Fibroblast of skin of left biceps (primary cell): ENCODE data around the gene ANKS1B.

Experiments used
- DNase-seq, 2 experiments: peaks; one replicate each; pipeline ENCODE4 v3.0.0-alpha.2; 2013; ENCODE audit warnings: low read depth in 2 of 2

ANKS1B gene

DNA sequence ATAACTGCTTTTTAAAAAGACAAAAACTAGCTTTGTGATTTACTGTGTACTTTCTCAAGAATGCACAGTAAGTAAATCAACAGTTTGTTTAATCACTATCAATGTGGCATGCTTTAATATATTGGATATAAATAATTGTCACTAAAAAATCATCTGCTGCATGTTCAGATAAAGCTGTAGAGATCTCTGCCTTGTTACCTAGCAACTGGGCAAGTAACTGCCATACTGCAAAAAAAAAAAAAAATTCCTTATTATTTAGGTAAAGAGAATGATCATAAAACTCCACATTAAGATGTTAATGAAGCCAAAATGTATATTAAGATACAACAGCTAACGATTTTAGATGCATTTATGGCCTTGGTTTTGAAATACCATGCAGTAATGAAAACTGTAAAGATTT is 1102.2 kb downstream of the ANKS1B start:
- DNase-seq, result no peak

DNA sequence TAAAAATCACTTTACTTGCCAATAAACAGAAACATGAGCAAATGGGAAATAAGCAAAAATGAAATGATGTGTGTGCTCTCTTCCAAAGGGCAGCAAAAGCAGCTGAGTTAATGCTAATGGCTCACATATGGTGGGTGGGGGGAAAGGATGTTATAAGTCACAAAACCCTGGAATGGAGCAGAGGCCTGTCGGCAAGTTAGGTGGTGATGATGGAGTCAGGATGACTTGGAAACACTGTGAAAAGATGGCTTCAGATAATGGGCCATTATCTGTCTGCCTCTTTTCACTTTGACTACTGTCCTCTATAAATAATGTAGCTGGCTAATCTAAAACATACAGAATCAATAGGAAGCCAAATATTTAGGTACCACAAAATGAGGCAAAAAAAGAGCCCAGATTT is 1111.0 kb downstream of the ANKS1B start:
- no peak for DNase-seq

DNA sequence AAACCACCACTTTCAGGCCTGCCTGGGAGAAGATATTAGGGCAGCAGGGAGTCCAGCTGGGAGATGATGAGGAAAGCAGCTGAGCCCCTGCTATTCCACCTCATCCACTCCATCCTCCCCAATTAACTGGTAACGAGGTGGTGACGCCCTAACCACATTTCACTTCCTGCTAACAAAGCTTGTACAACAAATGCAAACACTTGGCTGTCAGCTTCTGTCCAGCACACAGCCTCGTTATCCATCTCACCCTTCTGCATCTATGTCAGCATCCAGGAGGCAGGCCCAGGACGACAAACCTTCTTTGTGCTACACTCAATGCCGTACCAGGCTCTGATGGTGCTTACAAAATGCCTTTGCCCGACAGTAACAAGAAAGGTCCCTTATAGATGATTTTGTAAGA is 1114.2 kb downstream of the ANKS1B start:
- no peak for DNase-seq

DNA sequence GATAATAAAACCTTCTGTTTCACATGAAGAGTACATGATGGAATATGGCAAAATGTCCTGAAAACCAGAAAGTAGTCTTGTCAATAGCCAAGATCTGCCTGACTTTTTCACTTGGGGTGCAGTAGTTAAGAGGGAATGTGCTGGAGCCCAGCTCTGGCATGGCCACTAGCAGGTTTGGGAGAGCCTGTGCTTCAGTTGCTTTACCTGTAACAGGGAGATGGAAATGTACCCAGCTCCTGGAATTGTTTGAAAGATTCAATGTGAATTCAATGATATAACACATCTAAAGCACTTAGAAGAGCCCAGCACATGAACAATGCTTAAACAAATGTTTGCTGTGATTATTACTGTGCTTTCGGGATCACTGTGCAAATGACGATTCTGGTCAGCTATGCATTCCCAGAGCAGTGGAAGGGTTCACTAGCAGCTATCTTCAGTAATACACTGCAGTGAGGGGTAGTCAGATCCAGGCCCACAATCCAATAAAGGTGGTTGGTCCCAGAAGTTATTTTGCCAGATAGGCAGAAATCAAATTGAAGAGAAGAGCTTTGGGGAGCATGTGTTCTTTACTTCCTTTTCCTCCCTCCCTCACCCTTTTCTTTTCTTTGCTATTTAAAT is 1114.7 kb downstream of the ANKS1B start:
- DNase-seq, result no peak

DNA sequence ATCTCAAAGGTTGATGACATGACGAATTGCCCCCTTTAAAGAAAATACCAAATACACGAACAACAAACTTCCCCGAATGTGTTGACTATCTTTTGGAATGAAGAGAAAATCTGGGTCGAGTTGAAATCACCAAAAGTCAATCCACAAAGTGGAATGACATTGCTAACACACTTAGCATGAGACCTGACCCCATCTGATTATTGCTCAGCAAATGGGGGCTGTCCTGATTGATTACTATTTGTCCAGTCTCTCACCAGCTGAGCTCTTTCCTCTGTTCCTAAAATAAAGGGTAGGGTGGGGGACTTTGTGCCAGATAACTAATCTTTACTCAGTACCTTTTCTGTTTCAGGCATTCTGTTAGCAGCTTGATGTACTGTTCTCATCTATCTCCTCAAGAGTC is 1116.2 kb downstream of the ANKS1B start:
- no peak for DNase-seq

DNA sequence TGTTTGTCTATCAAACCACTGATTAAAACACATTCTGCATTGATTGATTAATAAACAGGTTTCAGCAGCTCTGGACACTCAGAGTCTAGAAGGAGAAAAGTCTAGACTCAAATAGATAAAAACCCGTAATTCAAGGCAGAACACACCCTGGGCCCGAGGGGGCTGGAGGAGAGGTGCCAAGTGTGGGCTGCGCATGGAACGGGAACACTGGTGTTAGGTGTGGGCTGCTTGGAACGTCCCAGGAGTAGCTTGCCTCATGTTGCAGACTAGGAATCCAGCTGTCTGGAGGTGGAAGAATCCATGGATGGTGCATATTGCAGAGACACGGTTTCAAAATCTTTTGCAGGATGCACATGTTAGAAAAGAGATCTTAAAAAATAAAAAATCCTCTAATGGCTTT is 1116.7 kb downstream of the ANKS1B start:
- DNase-seq, result no peak

DNA sequence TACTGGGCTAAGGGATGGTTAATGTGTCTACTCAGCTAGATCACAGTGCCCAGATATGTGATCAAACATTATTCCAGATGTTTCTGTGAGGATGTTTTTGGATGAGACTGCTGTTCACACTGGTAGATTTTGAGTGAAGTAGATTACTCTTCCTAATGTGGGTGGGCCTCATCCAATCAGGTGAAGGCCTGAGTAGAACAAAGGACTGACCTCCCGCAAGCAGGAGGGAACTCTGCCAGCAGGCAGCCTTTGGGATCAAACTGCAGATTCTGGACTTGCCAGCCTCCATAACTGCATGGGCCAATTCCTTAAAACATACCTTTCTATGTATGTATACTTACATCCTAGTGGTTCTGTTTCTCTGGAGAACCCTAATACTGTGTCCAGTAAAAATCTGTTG is 1120.4 kb downstream of the ANKS1B start:
- no peak for DNase-seq

DNA sequence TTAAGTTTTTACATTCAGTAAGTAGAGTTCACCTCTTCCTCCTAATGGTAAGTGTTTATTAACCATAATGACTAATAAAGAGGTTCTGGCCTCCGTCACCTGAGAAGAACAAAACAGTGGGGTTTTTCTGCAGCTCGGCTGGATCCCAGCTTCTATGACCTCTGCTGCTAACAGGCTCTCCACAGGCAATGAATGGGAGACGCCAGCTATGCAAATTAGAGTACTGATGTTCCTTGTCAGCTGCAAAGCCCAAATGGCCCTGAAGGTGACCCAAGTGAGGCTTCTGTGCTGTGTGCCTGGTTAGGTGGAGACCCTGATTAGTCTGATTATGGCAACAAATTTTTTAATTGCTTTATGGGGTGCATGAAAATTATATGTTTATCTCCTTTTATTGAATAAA is 1121.6 kb downstream of the ANKS1B start:
- DNase-seq, result no peak

DNA sequence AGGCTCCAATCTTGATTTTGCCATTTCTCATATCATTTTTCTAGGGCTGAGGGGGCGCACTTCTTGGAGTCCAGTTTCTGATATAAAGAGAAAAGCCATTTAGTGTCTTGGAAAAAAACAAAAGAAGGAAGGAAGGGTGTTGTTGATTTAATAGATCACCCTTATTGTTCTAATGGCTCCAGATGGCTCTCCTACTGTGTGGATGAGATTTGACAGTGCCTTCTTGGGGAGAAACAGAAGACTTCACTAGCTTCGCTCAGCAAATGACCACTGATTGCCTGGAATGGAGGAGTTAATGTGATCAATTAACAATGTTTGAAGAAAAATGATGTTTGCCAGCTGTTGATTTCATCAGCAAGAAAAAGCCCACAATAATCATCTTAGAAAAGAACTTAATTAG is 1123.5 kb downstream of the ANKS1B start:
- DNase-seq, result no peak

DNA sequence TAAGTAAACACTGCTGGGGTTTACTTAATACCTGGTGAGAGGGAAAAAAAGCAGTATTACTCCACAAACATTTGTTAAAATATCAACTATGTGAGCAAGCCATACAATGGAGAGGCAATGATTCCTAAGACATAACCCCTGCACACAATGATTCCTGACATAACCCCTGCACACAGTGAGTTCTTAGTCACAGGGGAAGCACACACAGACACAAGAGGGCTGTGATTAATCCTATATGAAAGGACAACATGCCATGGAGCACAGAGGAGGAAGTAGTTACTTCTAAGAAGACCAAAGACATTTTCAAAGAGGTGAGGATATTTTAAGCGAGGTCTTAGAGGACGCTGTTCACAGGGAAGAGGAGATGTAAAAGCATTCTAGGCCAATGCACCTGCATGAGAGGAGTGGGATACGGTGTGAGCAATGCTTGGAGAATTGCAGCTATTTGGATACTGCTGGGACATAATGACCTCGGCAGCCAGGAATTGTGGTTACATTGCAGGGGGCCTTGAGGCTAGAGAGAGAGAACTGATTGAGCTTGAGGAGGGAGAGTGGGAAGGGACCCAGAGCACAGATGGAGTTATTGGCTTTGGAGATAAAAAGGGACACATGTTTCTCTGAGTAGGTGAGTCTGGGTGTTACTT is 1127.7 kb downstream of the ANKS1B start:
- no peak for DNase-seq

DNA sequence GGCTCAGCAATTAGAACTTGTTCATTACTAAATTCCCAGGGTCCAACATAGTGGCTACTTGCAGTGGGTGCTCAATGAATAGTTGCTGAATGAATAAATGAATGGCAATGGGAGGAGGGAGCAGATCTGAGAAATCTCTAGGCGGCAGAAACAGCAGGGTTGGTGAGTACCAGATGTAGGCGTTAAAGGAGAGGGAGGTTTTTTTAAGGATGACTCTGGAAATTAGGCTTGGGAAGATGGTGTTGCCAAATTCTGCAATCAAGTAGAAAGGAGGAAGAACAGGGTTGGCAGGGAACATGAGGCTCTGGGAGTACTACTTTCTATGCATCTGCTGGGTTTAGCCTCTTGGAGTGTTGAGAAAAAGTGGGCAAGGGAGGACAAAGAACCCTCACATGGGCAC is 1132.6 kb downstream of the ANKS1B start:
- no peak for DNase-seq

DNA sequence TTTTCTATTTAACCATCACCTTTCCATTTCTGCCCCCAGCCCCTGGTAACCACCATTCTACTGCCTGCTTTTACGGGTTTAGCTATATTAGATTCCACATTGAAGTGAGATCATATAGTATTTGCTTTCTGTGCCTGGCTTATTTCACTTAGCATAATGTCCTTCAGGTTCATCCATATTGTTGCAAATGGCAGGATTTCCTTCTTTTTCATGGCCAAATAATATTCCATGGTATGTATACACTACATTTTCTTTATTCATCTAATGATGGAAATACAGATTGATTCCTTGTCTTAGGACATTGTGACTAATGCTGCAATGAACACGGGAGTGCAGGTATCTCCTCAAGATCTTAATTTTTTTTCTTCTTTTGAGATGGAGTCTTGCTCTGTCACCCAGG is 1137.5 kb downstream of the ANKS1B start:
- no peak for DNase-seq

DNA sequence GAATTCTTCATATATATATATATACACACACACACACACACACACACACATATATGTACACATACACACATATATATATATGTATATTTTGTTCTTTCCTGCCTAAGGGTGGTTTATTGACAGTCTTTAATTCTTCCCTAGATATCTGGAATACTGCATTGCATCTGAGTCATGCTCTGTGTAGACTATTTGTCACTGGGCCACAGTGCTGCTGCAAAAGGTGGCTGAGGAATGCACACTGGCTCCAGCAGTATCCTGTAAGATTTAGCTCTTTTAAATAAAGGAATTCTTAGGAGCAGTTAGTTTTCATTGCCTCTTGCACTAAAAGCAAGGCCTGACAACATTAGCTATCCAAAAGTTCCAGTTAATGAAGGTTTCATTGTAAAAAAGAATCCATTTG is 1138.8 kb downstream of the ANKS1B start:
- no peak for DNase-seq

DNA sequence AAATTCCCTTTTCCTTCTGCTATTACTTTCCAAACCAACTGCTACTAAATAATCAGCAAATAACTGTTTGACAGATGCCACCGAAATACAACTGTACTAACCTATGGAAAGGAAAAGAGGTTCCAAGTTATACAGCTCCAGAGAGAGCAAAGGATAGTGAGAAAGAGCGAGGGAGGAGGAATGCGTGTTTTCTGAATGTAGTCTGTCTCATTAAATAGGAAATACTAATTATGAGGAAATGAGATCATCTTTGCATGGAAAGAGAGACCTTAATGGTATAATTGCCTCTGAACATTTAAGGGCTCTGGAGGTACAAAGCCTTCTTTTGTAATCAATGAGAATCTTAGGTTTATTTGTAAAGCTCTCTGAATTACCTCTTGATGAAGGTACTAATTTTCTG is 1144.4 kb downstream of the ANKS1B start:
- no peak for DNase-seq

DNA sequence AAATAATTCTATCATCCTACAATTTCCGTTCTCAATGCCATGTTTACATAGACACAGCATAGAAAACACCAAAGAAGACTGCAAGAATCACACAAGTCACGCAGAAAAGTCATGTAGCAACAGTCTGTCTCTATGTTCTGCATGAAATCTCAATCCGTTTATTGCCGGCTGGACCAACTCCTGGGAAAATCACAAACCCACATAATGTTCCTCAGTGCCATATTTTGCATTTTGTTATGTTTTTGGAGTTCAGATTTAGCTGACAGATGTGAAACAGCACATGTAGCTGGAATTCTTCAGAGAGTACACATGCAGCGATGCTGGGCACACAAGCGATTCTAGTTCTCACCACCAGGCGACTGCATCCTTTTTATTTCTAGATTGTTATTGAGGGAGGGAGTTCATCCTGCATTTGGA is 1146.5 kb downstream of the ANKS1B start:
- DNase-seq, result no peak

DNA sequence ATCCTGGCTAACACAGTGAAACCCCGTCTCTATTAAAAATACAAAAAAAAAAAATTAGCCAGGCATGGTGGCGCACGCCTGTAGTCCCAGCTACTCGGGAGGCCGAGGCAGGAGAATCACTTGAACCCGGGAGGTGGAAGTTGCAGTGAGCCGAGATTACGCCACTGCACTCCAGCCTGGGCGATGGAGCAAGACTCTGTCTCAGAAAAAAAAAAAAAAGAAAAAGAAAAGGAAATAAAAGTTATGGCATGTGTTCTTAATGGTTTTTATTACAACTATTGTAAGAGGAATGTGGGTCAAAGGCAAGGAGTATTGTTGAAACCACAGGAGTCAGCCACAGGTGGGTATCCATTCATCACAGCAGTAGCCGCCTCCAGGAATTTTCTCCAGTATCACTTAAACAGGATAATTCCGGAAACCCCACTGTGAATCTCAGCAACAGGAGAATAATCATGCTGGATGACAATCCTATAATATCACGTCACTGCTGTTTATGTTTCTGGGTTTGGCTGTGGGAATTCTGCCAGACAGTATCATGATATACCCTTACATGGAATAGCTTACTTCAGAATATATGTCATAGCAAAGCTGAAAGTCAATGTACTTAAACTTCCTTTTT is 1147.5 kb downstream of the ANKS1B start:
- peak; percentile 55 to 57 for DNase-seq

DNA sequence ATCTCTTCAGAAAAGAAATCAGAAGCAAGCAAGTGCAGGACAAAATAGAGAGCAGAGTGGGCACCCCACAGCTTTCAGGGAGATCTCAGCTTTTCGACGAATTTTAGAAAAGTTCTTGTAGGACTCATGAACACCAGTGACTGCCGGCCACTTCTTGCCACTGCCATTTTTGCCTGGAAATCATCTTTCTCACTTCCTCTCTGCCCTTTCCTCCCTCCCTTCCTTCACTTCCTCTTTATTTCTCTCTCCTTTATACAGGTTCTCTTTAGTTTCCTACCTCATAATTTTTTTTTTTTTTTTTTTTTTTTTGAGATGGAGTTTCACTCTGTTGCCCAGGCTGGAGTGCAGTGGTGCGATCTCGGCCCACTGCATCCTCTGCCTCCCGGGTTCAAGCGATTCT is 1154.1 kb downstream of the ANKS1B start:
- DNase-seq, result no peak

DNA sequence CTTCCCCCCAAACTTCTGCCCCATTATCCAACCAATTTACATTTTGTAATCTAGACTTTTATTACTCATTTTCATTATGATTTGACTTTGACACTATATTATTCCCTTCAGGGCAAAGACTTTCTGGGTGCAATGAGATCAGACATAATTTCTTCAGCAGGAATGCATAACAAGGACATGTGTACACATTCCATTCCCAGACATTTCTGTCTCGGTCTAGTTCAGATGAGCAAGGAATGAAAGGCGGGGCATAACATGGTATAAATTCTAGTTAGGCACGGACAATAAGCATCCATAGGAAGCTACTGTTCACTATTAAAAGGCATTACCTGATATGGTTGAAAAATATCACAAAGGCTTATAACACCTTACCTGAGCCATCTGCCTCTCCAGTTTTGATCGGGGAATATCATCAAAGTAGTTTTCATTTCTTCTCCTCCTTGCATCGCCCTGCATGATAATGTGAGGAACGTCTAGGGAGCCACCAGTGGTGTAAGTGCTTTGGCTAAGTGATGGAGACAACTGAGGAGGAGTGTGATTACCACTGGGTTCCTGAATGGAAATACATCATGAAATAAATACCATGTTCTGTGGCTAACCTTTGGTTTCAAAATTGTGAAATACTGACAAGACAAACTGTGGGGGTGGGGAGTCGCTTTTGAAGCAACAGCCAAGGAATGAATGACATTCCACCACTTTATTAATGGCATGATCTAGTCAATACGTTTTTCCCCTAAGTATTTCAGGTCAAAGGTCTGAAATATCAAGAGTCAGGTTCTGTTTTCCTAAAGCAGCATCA is 1155.7 kb downstream of the ANKS1B start:
- no peak for DNase-seq

DNA sequence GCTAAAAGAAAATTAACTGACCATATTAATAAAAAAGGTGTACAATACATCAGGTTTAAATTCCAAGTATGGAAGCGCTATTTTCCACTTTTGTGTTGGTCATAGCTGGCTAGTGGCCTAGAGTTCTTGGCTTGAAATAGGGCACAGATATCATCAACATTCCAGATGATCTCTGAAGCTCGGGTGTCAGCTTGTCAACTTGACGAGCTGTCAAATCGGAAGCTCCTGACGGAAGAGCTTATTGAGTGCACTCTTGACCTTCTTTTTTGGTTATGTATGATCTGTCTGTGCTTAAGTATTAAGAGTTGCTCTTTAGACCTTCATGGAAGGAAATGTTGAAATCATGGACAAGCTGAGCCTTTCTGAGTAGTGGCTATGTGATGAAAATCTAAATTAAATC is 1161.7 kb downstream of the ANKS1B start:
- no peak for DNase-seq

DNA sequence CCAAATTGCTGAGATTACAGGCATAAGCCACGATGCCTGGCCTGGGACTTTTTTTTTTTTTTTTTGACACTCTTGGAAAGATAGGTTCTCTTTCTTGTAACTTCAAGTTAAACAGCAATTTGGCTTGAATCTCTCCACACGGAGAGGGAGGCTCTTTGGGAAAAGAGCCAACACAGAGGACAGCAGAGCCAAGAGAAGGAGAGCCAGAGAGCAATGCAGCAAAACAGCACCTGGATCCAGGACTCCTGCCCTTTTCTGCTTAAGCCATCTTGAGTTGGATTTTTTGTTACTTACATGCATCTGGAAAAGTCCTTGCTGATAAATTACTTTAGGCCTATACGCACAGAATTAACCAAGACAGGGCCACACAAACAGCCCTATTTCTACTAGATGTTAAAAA is 1162.9 kb downstream of the ANKS1B start:
- no peak for DNase-seq

DNA sequence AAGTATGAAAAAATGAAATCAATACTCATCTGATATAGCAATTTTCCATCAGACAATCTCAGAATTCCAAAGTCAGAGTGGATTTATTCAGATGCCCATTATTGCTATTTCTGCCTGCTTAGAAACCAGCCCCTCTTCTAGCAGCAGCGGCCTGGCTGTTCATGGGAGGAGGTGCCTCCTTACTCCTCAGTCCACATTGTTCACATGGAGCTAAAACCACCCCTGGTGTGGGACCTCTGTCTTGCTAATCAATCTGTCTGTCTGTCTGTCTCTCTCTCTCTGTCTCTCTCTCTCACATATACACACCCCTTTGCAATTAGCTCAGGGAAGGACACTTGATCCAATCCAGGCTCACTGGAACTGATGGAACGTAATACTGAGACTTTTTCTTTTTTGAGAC is 1163.5 kb downstream of the ANKS1B start:
- no peak for DNase-seq

DNA sequence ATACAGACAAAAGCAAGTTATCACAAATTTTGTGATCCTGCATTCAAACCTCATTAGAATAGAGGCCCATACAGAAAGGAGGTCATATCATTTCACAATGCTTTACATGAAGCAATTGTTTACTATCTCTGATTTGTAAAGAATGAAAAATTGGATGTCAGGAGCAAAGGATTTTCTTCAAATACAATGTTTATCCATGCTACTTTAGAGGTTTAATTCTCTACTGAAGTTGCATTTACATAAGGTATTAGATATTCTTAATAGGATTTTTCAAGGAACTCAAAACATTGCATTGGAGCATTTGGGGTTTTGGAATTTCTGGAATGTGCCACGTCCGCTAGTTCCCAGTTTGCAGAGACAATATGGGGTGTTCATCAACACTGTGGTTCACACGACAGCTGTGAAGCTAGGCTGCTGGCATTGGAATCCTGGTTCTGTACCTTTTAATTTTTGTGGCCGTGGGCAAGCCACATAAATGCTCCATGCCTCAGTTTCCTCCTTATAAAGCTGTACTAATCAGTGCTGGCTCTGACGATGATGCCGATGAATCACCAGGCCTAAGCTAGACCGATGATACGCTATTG is 1164.8 kb downstream of the ANKS1B start:
- DNase-seq, result no peak
